AG04450 (cell line): ENCODE data around the gene NFAT5. TPM values are rescaled to one million over a fixed set of nuclear protein-coding genes. Genes with fewer than 3 reads are reported as not detected.
"Not testable (repeated sequence)": the region's sequence is repeated elsewhere in the genome, so short reads cannot be mapped to it uniquely, and the experiment has no call there.

ENCODE experiments used
- CTCF ChIA-PET: fragments of 300-600, 350-600 bp; formaldehyde crosslinking; extraction: SDS; loops from one replicate; lab custom pipeline; 2022; ENCODE audit warnings: antibody characterized with exemption, inconsistent platforms; lab: Charles Lee
- POLR2A ChIA-PET: fragments of 350-600 bp; formaldehyde crosslinking; extraction: SDS; loops from one replicate; lab custom pipeline; 2021; ENCODE audit warnings: antibody characterized with exemption, inconsistent platforms; lab: Yijun Ruan, JAX
- DNase-seq: peaks from one replicate; pipeline ENCODE4 v3.0.0-alpha.2; 2011; ENCODE audit warnings: low read depth, low spot score
- H3K27ac ChIP-seq: one replicate; pipeline ENCODE4 v1.5.1; 2012; ENCODE audit warnings: low read depth, low read length, control low read depth
- H3K27me3 ChIP-seq: one replicate; pipeline ENCODE4 v1.6.0; 2012; ENCODE audit warnings: low read length; ENCODE audit not compliant: control insufficient read depth, insufficient read depth
- H3K4me3 ChIP-seq: 2 replicates; pipeline ENCODE4 v1.5.1; 2011; ENCODE audit warnings: mild to moderate bottlenecking, low read depth, low read length, control low read depth
- H3K9me3 ChIP-seq: 2 replicates; pipeline ENCODE4 v1.5.1; 2012; ENCODE audit warnings: low read length; ENCODE audit not compliant: control insufficient read depth, insufficient read depth
- polyA plus RNA-seq: library from polyadenylated mRNA; depleted of rRNA; stranded (reverse); fragments of >200 nt; gene quantifications from 2 replicates; pipeline ENCODE4 v1.2.3, GENCODE V29; 2011
- TF ChIP-seq, protein P1 (sequence below): IDR thresholded peaks from 2 replicates; pipeline ENCODE4 v1.5.1; 2011; ENCODE audit warnings: low read depth, low read length, control low read depth, inconsistent platforms

The NFAT5 gene
- polyA plus RNA-seq, 1 experiment: 36.9 TPM

DNA sequence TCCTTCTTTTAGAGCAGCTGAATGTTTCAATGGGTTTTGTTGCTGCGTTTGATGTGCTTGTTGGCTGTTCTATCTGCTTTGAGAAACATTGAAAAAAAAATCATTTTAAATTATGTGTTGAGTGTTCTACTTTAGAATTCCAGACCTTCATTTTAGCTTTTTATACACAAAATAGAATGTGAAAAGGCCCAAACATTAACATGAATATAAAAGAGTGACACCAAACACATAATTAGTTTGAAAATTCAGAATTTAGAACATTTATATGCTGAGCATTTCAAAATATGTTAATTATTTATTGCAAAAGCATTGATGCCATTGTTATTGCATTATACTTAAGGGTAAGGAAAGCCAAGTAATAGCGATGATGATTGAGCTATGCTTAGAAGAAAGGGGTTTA lies 2.9 kb downstream of the NFAT5 start:
- H3K27me3 ChIP-seq: no peaks in the 10 kb centered on the region
- H3K27ac ChIP-seq: no peak overlapping the region
- no peaks in the 10 kb centered on the region; the same call in 1 of the 2 replicates for H3K9me3 ChIP-seq
- ChIA-PET CTCF (interaction anchor here (0.8 to 2.0 kb wide), 4 partner anchors 14 to 186 kb away, joined by 3 to 5 read pairs (median 3); partner anchors contain the start of gene NOB1), POLR2A (interaction anchor here (0.7 kb wide), 2 partner anchors 25 to 162 kb away, joined by 4 to 5 read pairs; no protein-coding TSS in a partner anchor)
- DNase-seq: no peak
- H3K4me3 ChIP-seq: peak overlapping the region; percentile 39; the same call in 1 of the 2 replicates
- TF ChIP-seq, protein P1, sequence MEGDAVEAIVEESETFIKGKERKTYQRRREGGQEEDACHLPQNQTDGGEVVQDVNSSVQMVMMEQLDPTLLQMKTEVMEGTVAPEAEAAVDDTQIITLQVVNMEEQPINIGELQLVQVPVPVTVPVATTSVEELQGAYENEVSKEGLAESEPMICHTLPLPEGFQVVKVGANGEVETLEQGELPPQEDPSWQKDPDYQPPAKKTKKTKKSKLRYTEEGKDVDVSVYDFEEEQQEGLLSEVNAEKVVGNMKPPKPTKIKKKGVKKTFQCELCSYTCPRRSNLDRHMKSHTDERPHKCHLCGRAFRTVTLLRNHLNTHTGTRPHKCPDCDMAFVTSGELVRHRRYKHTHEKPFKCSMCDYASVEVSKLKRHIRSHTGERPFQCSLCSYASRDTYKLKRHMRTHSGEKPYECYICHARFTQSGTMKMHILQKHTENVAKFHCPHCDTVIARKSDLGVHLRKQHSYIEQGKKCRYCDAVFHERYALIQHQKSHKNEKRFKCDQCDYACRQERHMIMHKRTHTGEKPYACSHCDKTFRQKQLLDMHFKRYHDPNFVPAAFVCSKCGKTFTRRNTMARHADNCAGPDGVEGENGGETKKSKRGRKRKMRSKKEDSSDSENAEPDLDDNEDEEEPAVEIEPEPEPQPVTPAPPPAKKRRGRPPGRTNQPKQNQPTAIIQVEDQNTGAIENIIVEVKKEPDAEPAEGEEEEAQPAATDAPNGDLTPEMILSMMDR: no peak

GRCh38 chr16:69578771-69579170 lies 13.0 kb downstream of the NFAT5 start:
- H3K9me3 ChIP-seq, POLR2A ChIA-PET, DNase-seq, H3K4me3 ChIP-seq, H3K27ac ChIP-seq, H3K27me3 ChIP-seq: not testable (repeated sequence)
- CTCF ChIA-PET: interaction anchor here (0.8 kb wide), 1 partner anchor 183 kb away, joined by 4 read pairs; no protein-coding TSS in a partner anchor

DNA sequence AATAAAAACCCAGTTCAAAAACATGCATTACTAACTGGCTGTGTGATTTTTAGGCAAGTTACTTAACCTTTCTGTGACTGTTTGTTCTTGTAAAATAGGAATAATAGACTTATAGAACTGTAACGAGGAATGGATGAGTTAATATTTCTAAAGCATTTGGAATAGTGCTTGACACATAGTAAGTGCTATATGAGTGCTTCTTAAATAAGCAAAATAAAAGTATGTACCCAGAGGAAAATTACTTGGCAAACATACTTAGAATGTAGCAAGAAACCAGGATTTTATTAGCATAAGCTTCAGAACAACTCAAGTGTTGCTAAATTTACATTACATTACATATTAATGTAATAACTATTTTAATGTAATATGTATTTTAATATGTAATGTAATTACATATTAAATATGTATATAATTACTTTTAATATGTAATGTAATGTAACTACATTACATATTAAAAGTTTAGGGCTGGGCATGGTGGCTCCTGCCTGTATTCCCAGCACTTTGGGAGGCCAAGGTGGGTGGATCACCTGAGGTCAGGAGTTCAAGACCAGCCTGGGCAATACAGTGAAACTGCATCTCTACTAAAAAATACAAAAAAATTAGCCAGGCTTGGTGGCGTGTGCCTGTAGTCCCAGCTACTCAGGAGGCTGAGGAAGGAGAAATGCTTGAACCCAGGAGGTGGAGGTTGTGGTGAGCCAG lies 14.2 kb downstream of the NFAT5 start:
- CTCF ChIA-PET: interaction anchor here (0.6 to 0.7 kb wide), 2 partner anchors 9 to 11 kb away, joined by 3 to 4 read pairs; no protein-coding TSS in a partner anchor
- Histone ChIP-seq H3K27ac (no peak overlapping the region), H3K4me3 (no peak overlapping the region), H3K27me3 (no peaks in the 10 kb centered on the region), H3K9me3 (peaks cover 4% of the 10 kb centered on the region; the same call in 1 of the 2 replicates)
- TF ChIP-seq, protein P1: no peak
- POLR2A ChIA-PET: interaction anchor here (0.7 kb wide), 1 partner anchor 13 kb away, joined by 5 read pairs; no protein-coding TSS in a partner anchor
- DNase-seq: no peak

- Histone ChIP-seq H3K9me3 (peaks cover 4% of the 10 kb centered on the region; the same call in 1 of the 2 replicates), H3K4me3 (no peak overlapping the region), H3K27ac (no peak overlapping the region), H3K27me3 (no peaks in the 10 kb centered on the region)
- CTCF ChIA-PET: interaction anchor here (0.5 kb wide), 1 partner anchor 10 kb away, joined by 4 read pairs; no protein-coding TSS in a partner anchor
- POLR2A ChIA-PET: no interaction called here
- TF ChIP-seq, protein P1: no peak
- no peak for DNase-seq
Observed at GRCh38 chr16:69581297-69581696, 15.5 kb downstream of the NFAT5 start.

DNA sequence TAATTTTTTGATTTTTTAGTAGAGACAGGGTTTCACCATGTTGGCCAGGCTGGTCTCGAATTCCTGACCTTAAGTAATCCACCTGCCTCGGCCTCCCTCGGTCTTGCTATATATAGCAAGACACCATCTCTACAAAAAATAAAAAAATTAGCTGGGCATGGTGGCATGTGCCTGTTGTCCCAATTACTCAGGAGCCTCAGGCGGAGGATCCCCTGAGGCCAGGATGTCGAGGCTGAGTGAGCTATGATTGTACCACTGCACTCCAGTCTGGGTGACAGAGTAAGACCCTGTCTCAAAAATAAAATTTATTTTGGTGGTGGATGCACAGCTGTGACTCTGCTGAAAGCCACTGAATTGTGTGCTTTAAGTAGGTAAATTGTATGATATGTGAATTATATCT lies 18.7 kb downstream of the NFAT5 start:
- CTCF ChIA-PET, POLR2A ChIA-PET, H3K4me3 ChIP-seq, H3K9me3 ChIP-seq, H3K27me3 ChIP-seq, H3K27ac ChIP-seq, DNase-seq: not testable (repeated sequence)
